GM19438 (cell line): ENCODE data around the gene CABLES1.
"Not testable (repeated sequence)": the region's sequence is repeated elsewhere in the genome, so short reads cannot be mapped to it uniquely, and the experiment has no call there.

Experiments used
- ATAC-seq: cut with Tn5 transposase; IDR thresholded peaks from one replicate; pipeline ENCODE4 v1.9.1; 2021; ENCODE audit warnings: low read depth; ENCODE audit not compliant: unreplicated experiment

Gene CABLES1

DNA sequence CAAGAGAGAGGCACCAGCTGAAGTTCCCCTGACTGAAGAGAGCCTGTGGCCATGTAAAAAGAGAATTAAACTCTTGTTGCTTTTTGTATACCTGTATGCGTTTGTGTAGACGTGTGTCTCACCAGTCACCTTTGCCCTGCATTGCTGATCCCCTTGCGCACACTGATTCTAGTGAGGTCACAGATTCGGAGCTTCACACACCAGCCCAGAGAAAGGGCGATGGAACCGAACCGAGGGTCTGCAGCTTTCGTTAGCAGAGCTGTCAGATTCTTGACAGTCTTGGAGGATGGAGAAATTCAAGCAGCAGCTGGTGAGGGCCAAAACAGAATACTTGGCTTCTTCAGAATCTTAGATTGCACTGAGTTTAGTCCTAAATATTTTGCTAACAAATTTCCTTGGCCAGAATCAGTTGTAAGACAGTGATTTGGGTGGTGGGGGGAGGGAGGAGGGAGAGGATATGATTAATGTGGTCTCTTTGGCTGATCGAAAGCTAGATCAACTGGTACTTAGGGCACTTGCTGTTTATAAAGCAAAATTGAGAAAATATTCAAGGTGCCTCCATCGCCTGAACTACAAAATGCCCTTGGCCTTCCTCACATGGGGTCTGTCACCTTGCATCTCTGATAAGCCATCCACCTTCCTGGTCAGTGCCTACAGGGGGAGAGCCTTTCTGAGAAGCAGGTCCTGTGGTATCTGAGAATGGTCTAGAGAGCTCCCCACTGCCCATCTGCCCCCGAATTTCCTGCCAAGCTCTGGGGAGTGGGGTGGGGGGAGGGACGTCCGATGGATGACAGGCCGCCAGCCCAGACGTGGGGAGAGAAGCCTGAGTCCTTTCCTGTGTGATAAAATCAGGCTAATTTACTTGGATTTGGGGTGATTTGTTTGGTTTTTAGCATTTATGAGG, 123.5 kb downstream of the CABLES1 start:
- no peak for ATAC-seq

DNA sequence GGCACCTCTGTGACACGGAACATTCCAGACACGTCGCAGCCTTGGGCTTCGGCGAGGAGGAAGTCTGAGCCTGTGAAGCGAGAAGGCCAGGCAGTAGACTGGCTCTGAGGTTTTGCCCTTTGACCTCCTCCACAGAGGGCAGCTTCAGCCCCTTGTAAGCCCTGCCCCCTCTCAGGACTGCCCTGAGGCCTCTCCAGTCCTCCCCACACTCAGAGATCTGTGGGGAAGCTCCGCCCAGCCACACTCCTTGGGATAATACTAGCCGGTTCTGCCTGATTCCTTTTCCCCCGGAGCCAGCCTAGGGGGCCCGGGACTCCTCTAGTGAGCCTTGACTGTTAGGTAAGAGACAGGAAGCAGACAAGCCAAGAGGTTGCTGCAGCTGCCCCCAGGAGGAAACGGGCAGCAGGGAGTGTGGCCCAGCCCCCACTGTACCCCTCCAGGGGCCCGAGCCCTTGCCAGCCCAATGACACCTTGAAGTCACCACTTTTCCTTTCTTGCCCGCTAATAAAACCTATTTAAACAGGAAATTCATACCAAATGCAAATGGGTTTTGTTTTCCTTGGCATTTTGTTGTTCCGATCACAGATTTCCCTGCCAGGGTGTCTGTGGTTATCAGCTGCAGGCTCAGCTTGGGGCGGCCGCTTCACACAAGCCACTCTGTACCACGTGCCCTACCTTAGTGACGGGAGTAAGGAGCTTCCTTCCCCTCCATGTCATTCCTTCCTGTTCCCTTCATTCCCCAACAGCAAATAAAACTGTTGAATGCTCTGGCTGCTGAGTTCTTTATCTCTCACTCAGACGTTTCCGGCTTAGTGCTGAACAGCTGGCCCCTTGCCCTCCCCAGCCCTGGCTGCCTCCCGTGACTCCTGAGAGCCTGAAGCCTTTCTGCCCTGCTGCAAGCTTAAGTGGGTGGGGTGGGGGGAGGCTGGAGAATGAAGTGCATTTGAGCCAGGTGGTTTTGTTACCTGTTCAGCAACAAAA, 124.7 kb downstream of the CABLES1 start:
- ATAC-seq: peak; percentile 61

DNA sequence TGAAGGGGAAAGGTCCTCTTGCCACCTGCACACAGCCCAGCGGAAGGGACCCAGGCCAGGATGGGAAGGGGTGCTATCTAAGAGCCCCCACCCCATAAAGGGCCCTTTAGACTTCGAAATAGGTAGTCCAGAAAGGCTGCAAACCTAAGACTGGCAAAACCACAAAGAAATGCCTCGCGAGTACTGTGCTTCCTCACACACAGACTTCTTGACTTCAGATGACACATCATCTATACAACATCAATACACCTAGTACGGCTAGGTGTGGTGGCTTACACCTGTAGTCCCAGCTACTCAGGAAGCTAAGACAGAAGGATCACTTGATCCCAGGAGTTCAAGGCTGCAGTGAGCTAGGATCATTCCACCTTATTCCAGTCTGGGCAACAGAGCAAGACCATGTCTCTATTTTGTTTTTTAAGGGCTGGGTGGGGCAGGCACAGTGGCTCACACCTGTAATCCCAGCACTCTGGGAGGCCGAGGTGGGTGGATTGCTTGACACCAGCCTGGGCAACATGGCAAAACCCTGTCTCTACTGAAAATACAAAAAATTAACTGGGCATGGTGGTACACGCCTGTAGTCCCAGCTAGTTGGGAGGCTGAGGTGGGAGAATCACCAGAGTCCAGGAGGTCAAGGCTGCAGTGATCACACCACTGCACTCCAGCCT, 125.8 kb downstream of the CABLES1 start:
- no peak for ATAC-seq

DNA sequence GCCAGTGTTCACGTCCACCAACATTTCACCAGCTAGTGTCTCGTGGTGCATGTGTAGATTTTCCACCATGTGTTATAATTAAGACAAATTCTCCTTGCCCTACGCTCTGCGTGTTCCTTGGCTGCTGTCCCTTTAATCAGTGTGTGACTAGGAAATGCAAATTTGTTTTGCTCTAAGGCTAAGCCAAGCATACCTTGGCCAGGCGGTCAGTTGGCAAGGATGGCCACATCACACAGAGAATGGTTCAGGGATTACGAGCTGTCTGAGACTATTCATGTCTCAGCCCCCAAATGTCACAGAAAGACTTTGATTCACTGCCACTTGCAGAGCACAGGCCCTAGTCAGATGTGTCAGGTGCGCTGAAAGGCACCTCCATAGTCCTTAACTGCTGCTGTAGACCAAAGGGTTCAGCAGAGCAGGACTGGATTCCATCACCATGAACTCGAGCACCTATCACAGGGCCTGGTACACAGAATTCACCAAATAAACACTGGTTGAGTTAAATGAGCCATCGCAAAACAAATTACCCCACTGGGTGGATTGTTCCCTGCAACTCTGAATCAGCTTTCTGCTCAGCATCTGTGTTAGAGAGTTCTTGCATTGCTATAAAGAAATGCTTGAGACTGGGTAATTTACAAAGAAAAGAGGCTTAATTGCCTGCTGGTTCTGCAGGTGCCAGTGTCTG, 128.4 kb downstream of the CABLES1 start:
- no peak for ATAC-seq

DNA sequence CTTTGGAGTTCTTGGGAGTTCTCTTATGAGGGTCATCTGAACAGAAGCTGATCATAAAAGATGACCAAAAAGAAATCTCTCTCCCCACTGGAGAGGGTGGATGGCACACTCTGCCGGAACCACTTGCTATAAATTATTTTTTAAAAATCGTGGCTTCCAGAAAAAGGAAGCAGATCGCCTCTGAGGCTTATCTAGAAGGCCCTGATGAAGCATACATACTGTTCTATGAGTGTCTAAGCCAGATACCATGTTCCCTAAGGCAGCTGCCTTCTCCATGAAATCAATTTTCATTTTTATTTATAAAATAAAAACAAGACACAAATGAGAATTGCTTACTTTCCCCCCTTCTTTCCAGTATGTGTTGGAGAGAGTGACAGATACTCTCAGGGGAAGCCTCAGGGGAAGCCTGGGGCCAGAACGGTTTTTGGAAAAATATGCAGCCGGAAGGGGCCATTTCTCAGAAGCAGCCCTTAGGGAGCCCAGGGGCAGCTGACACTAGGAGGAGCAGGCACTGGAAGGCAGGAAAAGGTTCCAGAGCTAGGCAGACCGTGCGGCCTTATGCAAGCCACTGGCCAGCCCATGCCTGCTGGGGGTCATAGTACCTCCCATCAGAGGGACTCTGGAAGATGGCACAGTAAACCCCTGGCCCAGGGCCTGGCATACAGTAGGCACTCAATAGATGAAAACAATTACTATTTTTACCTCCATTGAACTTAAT, 130.6 kb downstream of the CABLES1 start:
- ATAC-seq: no peak

DNA sequence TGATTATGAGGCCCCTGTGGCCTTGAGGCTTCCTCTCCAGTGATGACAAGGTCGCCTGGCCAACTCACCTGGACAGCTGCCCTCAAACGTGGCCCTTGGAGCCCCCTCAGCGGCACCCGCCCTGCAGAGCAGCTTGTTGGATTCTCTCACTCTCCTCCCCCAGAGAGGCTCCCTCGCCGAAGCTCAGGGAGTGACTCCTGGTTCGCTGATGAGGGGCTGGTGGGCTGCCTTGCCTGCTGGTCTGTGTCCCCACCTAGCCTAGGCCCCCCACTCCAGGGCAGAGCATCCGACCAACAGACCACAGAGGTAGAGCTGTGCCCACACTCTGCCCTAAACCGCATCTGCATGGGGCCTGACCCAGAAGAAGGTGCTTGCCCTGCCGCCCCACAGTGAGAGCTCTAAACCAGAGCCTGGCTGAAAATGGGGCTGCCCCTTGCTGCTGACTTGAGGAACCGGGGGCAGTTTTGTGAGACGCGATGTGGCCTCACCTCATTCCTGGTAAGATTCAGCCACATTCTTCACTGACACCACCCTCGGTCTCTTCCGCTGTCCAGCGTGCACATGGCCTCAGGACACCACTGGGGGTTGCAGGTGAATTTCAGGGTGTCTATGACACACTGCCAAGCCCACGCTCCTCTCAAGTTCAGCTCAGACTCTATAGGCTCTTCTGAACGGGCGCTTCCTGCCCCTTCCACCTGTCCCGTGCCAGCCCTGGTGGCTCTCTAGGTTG, 131.6 kb downstream of the CABLES1 start:
- ATAC-seq: no peak

DNA sequence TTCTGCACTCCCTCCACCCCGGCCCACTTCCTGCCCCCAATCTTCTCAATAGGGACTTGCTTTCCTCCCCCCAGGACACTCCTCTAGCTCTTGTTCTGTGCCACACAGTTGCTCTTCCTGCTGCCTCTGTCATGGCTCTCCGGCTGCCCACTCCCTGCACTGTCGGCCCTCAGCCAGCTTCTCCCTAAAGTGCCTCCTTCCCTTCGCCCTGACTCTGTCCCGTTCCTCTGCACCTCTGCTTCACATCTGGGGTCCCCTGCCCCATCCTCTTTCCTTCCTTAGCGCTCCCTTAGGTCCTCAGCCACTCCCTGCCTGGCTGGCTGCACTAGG, 132.1 kb downstream of the CABLES1 start:
- ATAC-seq: no peak

DNA sequence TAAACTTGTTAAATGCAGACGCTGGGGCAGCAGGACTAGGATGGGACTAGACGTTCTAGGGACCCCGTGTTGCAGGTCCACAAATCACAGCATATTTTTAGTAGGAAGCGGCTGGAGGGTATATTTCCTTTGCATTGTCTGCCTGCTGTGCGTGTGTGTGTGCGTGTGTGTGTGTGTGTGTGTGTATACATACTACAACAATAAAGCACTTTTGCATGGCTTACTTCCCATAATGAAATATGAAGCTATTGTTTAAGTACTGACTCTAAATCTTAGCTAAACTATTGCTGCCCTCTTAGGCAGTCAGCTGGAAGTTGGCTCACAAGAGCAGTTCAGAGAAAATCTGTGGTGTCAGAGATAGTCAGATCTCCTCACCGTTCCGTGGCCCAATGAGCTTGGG, 133.4 kb downstream of the CABLES1 start:
- no peak for ATAC-seq

DNA sequence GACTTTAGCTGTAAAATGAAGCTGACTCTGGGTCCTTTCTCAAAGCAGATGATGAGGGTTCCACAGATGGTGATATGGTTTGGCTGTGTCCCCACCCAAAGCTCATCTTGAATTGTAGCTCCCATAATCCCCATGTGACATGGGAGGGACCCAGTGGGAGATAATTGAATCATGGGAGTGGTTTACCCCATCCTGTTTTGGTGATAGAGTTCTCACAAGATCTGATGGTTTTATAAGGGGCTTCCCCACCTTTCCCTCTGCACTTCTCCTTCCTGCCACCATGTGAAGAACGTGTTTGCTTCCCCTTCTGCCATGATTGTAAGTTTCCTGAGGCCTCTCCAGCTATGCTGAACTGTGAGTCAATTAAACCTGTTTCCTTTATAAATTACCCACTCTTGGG, 133.8 kb downstream of the CABLES1 start:
- not testable (repeated sequence) for ATAC-seq

DNA sequence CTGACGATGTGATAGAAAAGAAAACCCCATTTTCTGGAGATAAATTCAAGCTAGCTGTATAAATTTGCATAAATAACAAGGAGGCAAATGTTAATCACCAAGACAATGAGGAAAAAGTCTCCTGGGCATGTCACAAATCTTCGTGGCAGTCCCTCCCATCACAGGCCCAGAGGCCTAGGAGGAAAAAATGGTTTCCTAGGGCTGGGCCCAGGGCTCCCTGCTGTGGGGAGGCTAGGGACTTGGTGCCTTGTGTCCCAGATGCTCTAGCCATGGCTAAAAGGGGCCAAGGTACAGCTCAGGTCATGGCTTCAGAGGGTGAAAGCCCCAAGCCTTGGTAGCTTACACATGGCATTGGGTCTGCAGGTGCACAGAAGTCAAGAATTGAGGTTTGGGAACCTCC, 134.6 kb downstream of the CABLES1 start:
- no peak for ATAC-seq

DNA sequence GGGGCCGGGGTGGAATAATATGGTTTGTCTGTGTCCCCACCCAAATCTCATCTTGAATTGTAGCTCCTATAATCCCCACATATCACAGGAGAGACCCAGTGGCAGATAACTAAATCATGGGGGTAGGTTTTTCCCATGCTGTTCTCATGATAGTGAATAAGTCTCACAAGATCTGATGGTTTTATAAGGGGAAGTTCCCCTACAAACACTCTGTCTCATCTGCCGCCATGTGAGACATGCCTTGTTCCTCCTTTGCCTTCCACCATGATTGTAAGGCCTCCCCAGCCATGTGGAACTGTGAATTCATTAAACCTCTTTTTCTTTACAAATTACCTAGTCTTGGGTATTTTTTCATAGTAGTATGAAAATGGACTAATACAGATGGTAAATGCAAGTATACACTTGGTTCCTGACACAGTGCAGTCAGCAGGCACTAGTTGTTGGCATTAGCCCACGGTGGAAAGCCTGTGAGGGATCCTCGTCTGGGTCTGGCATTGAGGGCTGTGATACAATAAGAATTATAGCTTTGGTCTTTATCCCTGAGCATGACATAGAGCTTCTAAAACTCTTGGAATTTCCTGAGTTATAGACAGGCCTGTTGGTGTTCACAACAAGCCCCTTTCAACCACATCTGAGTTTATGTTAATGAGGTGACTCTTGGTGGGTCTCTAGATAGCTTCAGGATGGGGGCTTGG, 135.8 kb downstream of the CABLES1 start:
- no peak for ATAC-seq

DNA sequence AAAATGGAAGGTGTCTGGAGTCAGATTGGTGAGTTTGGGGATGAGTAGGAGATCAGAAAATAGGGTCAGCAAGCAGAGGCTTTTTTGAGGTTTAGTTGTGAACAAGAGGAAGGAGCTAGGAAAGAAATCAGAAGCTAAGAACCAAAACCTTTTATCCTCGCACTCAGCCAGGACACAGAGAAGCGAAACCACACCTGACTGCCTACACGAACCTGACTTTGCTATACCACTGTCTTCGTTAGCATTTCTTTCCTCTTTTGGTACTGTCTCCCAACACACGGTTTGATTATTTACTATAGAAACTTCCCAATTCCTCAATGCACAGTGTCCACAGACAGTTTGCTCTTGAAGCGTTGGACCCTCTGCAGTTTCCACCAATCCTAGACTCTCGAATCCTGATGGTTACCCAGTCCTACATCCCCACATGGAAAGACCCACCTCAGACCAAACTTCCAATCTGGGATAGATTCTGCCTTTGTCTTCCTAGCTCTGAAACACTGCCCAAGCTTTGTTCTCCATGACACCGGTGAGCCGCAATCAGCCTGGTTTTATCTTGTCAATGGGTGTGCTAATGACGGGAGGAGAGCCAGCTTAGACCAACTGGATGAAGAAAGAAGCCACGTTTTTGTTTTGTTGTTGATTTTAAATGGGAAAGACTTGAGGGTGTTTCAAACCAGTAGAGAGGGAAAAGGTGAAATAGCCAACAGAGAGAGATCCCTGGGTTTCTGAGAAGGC, 137.4 kb downstream of the CABLES1 start:
- no peak for ATAC-seq

DNA sequence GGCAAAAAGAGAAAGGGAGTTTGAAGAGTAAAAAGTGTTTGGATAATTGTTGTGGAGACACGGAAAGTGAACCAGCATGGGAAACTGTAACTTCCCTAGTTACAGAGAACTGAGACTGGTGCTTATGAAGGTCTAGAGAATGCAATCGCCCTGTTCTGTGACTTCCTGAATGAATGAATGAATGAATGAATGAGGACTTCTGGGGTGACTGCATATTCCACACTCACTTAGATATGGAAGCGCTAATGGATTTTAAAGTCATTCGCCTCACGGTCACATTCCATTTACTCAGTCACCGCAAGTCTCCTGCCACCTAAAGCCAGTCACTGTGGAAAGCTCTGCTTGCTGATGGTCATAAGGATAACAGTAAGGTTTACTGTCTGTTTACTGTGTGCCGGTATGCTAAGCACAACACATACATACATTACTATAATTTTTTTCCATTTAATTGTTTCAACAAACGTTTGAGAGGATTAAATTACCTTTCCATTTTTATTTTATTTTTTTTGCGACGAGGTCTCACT, 138.2 kb downstream of the CABLES1 start:
- ATAC-seq: no peak

DNA sequence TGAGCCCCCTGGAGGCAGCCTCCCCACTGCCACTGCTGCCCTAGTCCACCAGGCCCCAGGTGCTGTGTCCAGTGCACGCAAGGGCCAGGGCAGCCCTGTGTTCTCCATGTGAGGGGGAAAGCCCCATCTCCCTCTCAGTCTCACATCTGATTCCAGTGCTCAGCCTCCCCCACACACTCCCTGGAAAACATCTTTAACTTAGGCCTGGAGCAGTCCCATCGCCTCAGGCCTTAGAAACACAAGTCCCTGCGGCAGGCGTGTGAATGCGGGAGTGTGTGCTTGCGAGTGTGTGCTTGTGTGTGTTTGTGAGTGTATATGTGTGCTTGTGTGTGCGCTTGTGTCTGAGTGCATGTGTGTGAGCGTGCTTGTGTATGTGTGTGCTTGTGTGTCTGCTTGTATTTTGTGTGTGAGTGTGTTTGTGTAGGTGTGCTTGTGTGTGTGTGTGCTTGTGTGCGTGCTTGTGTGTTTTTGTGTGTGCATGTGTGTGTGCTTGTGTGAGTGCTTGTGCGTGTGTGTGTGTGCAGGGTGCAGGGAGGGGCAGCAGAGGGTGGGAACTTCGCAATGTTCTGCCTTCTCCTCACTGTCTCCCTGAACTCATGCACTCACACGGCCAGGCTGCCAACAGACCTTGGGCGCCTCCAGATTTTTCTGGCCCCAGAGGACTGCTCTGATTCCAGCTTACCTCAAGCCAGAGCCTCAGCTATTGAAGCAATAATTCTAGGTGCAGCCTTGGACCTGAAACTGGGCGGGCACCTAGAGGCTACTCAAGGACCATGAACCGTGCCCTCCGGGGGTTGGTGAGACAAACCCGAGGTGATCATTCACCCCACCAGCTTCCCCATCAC, 139.6 kb downstream of the CABLES1 start:
- no peak for ATAC-seq

DNA sequence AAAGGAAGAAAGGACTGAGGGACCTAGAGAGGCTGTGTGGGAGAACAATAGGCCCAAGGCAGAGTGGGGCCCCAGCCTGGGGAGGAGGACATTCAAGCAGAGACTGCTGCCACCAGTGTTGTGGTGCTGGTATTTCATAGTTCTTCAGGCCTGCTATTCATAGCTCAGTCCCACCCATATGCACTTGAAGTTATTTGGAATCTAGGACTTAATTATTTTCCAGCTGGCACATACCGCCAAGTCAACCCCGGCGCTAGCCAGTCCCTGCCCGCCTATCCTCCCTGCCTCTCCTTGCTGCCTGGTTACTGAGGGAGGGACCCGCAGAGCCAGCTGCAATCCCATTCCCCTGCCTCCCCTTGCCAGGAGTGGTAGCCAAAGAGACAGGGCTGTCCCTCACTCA, 141.2 kb downstream of the CABLES1 start:
- ATAC-seq: no peak

DNA sequence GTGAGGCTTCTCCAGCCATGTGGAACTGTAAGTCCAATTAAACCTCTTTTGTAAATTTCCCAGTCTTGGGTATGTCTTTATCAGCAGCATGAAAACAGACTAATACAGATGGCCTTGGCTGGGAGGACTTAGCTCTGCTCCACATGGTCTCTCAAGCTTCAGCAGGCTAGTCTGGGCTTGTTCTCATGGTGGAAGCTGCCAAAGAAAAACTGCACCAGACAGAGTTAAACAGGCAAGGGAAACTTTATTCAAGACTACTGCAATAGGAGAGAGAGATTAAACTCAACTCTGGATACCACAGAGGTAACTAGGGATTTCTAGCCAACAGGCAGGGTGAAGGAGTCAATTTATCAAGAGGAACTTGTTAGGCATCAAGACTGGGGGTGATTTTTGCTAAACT, 142.1 kb downstream of the CABLES1 start:
- no peak for ATAC-seq

DNA sequence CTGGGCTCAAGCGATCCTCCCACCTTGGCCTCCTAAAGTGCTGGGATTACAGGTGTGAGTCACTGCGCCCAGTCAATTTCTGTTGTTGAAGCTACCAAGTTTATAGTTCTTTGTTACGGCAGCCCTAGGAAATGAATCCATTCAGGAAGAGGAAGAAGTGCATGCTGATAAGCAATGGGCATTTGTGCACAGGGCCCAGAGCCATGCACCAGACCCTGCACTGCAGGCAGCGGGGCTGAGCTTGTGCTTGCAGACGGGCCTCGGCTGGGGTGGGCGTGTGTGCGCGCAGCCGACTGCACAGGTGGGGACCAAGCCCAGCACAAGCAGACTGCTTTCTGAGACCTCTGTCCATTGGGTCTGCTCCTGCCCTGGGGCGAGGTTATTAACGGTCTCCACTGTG, 144.6 kb downstream of the CABLES1 start:
- ATAC-seq: no peak
